Stimulated activated CD8-positive, alpha-beta memory T cell treated with anti-CD3 and anti-CD28 coated beads, Interleukin-12 subunit alpha, Interleukin-12 subunit beta, amount 100 ng/mL, for 4 hours (primary cell): ENCODE results near the gene C11orf16.
A peak's percentile ranks its signal among the peaks of the same experiment; 100 is the strongest.
"Not testable (repeated sequence)": the region's sequence is repeated elsewhere in the genome, so short reads cannot be mapped to it uniquely, and the experiment has no call there.

ENCODE experiments used
- DNase-seq: peaks from one replicate; pipeline ENCODE4 v3.0.0-alpha.2; 2020; ENCODE audit warnings: low read depth

Gene C11orf16, protein sequence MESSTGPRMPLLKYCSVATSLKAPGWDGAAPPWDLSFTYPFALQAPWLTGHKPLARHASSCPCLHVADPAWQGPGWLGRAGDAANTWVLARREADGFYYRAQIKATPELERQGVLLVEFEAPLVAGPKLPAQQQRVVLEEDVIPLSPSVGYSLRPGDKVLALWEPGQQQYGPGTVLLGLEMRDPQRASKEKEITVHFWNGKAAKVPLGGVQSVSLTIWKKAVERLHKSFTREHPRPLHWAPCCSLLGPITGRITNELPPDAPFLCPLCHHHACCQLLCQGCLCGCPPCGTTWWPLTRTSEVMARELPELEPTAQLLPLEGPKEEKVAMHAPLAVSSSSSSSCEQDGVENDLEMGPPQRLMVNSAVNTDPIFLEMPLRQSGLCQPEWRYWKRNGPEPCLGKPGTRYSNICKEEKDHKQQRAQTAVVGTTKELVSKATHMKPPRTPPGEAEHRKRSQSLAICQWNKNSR

GRCh38 chr11:8932564-8933180, at the start of gene C11orf16:
TSS of gene C11orf16 (minus strand) at chr11:8932947. CDS start at chr11:8932308, 639 bp downstream.
- no peak for DNase-seq

GRCh38 chr11:8980485-8980884, 47.7 kb upstream of the C11orf16 start:
- no peak for DNase-seq

DNA sequence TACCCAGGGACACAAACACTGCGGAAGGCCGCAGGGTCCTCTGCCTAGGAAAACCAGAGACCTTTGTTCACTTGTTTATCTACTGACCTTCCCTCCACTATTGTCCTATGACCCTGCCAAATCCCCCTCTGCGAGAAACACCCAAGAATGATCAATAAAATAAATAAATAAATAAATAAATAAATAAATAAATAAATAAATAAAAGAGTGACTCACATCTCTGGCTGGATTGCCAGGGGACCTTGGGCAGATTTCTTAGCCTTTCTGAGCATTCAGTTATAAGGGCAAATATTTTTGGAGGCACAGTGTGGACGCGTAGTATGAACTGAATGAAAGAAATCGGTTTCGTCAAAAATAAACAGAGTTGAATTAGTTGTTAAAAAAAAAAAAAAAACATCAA, 46.6 kb upstream of the C11orf16 start:
- DNase-seq, result not testable (repeated sequence)

- DNase-seq, result no peak
These were observed 40.4 kb upstream of the C11orf16 start for GRCh38 chr11:8973121-8973520.

DNA sequence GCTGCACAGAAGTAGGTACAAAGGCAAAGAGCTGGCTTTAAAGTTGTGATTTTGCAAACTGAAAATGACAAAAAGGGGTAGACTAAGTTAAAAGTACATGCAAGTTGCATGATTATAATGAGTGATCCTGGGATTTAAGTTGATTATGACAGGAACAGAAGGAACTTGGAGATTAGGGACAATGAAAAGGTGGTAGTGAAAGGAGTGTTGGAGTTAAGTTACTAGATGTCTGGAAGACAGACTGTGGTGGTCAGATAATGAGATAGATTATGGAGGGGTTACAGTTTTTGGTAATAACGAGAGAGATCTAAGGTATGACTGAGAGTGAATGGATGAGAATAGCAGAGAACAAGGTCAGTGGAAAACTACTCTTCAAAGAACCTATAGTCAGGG, 39.2 kb upstream of the C11orf16 start:
- no peak for DNase-seq

DNA sequence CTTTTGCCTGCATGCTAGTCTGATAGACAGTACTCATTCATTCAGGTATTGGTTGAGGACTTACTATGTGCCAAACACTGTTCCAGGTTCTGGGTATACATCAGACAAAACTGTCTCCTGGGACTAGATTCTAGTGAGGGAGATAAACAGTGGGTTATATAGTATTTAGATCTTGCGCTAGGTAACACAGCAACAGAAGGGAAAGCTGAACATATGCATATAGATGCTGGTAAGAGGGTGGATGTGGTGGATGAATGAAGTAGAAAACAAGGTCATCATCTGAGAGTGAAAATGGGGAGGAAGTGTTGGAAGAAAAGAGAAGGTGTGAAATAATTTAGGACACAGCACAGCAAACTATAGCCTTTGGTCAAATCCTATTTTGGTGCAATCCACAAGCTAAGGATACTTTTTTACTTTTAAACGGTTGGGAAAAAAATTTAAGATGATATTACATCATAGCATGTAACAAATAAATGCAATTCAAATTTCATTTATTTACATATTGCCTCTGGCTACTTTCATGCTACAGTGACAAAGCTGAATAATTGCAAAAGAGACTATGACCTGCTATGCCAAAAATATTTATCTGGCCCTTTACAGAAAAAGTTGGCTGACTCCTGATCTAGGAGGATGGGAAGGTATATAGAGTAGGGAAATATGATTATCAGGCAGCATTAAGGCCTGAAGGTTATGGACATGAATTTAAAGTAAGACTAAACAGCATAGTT, 38.6 kb upstream of the C11orf16 start:
- no peak for DNase-seq

GRCh38 chr11:8967184-8967583, 34.4 kb upstream of the C11orf16 start:
- no peak for DNase-seq

DNA sequence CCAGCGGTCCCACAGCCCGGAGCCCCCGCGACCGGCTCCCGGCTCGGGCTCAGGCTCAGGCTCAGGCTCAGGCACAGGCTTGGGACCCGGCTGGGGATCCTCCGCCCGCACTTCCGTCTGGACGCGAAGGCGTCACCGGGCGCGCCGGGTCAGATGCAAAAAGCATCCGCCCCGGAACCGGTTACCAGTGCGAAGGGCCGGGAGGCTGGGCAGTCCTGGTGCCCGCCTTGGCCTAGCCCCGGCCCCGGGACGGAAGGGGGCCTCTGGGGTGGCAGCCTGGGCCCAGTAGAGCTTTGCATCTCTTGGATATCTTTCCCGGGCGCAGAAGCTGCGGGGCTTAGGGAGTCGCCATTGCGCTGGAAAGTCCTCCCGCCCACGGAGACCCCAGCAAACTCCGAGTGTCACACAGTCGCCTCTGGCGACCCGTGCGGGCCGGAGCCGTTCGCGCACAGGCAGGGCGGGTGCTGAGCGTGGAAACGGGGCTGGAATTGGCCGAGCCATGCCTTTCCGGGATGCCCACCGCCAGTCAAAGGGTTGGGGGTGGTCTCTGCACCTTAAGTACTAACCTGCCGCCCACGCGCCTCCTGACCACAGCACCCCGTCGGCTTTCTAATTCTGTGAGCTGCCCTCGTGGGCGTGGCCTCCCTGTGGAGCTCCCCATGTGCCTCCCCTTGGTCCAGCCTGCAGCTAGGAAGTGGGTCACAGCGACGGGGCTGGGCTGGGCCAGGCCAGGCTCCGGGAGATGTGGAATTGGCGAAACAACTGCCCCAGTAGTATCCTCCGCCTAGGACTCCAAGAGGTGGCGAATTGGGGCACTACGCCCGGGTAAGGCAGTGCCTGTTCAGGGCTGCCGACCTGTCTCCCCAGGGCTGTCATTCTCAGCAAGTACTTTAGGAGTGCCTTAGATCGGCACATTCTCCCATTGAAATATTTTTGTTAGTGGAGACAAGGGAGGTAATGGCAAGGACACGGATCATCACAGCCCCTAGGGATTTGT, 31.9 kb upstream of the C11orf16 start, which contains the start of gene TMEM9B:
TSS of gene TMEM9B (minus strand) at position 119 of the 997 bp plus-strand sequence. CDS start 129 bp downstream, outside the sequence.
- peak; percentile 68 for DNase-seq

GRCh38 chr11:8963569-8964323, 31.0 kb upstream of the C11orf16 start:
- DNase-seq, result peak; percentile 69

DNA sequence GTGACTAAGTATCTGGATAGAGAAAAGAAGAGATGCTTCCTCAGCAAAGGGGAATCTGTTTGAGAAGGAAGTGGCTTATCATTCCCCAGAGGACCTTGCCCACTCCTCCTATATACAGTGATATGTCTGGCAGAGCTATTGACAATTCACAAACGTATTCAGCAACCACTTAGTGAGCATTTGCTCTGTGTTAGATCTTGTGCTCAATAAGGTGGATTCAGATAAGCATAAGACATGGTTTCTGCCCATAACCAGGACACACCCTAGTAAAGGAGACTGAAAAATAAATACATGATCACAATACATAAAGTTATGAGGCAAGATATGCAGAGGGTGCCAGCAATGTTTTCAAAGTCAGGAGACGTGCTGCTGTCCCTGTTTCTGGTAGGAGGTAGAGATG, 30.1 kb upstream of the C11orf16 start:
- no peak for DNase-seq

DNA sequence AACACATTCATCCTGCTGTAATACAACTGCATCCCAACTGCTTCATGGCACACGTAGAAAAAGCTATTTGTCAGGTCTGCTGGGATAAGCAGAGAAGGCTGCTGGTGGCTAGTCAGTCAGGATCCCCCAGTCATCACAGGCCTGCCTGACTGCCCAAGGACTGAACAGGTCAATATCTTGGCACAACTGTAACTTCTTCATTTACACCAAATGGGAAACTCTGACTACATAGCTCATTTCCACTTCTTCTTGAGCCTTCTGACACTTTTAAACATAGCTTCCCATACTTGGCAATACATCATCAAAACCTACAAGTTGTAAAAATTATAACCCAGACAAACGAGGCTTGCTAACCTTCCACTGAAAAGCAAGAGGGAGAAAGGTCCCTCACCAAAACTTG, 28.7 kb upstream of the C11orf16 start:
- DNase-seq, result no peak

DNA sequence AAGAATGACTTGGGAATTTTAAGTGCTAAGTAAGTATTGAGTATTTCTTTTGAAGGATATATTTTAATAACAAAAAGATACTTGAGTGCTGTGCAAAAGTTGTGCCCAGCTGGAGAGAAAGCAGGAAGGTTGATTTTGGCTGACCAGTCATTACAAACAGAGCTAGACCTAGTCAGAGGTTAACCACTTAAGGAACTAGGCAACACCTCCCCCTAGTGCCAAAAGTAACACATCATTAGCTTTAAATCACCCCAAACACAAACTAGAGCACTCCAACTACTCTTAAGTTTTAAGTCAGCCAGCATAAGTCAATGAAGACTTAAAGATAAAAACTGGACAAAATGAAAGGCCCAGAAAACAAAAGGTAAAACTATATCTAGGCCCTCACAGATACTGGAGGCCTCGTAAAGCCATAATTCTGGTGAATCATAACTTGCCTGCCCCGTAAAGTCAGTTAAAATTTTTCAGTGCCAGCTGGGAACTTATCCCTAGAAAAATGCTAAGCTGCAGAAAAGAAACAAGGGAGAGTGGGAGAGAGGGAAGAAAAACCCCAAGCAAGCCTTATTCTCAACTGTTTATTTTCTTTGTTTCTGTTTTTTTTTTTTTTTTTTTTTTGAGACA, 26.9 kb upstream of the C11orf16 start:
- no peak for DNase-seq

- DNase-seq, result no peak
These were observed 24.1 kb upstream of the C11orf16 start for GRCh38 chr11:8956860-8957259.

- no peak for DNase-seq
These were observed 16.1 kb upstream of the C11orf16 start for GRCh38 chr11:8948886-8949285.

DNA sequence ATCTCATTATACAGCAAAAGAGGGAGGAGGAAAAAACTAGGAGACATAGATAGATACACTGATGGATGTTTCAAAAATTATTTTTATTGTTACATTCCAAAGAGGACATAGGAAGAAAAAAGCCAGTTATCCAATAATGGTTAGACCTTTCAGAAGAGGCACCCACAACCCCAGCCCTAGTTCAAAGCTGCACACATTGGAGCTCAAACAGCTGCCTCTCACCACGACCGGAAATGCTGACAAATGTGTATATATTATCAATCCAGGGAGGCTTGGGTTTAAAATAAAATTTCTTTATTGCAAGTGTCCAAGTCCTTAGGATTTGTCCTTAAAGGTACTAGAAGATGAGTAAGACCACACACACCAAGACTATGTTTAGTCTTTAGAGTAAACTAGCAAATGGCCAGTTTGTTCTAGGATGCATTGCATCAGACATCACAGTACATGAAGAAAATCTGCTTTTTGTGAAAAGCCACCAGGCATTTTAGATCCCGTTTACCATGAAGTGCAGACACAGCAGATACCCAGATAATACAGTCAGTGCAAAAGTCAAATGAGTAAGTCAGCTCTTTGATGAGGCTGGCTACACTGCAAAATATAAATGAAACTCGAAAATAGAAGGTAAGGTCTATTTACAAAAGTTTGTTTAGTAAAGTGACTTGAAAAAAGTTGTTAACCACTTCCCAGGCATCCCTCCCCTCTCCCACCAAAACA, 14.6 kb upstream of the C11orf16 start:
- DNase-seq, result no peak

GRCh38 chr11:8942518-8943066, 9.8 kb upstream of the C11orf16 start, which contains the start of gene ASCL3:
TSS of gene ASCL3 (minus strand) at chr11:8943016. CDS start at chr11:8938161, 4,855 bp downstream.
- no peak for DNase-seq

DNA sequence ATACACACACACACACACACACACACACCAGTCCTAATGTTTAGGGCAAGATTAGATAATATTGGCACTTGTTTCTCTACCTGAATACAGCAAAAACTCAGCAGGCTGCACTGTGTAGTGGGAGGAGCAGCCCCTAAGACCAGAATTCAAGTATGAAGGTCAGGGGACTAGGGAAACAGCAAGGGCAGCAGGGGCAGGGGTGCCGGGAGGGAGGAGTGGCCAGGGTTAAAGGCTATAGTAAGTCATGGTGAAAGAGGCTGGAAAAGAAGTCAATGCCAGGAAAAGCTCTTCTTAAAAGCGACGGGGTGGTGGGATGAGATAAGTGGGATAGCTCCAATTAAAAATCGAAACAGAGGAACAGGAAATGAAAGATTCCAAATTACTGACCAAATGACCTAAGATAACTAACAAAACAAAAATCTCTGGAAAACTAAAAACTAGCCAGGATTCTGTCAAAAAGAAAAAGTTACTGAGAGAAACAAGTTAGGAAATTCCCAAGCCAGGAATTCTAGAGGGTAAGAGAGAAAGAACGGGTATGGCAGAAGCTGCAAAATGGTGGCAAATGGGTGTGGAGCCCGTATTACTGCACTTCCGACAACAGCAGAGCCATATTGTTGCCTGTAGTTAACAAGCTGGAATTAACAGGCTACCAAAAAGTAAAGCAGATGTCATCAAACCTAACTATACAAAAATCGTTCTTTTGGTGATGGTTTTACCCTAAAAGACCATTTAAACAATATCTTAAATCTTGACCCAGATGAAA, 8.8 kb upstream of the C11orf16 start:
- DNase-seq, result no peak

- DNase-seq, result no peak
These were observed 4.9 kb upstream of the C11orf16 start for GRCh38 chr11:8937659-8938058.
